CD4-positive, alpha-beta T cell treated with Interleukin-17A for 1 hour (primary cell): ENCODE data around the gene TARP.

Source experiments
- DNase-seq: peaks from one replicate; pipeline ENCODE4 v3.0.0-alpha.2; 2020

Gene TARP

GRCh38 chr7:38273286-38273995, at the start of gene TARP:
TSS of gene TARP (minus strand) at chr7:38273636.
- no peak for DNase-seq

- no peak for DNase-seq
Measured at GRCh38 chr7:38323156-38323555, 49.7 kb upstream of the TARP start.

- DNase-seq, result no peak
Measured at GRCh38 chr7:38322461-38322860, 49.0 kb upstream of the TARP start.

- DNase-seq, result no peak
Measured at GRCh38 chr7:38321967-38322366, 48.5 kb upstream of the TARP start.

- no peak for DNase-seq
Measured at GRCh38 chr7:38321515-38321944, 48.1 kb upstream of the TARP start.

GRCh38 chr7:38321050-38321449, 47.6 kb upstream of the TARP start:
- no peak for DNase-seq

GRCh38 chr7:38319873-38320272, 46.4 kb upstream of the TARP start:
- no peak for DNase-seq

GRCh38 chr7:38318803-38319416, 45.5 kb upstream of the TARP start:
- peak; percentile 55 for DNase-seq

- DNase-seq, result no peak
Measured at GRCh38 chr7:38318241-38318640, 44.8 kb upstream of the TARP start.

- DNase-seq, result peak; percentile 69
Measured at GRCh38 chr7:38317515-38317914, 44.1 kb upstream of the TARP start.

GRCh38 chr7:38316733-38317360, 43.4 kb upstream of the TARP start:
- no peak for DNase-seq

- no peak for DNase-seq
Measured at GRCh38 chr7:38315410-38315809, 42.0 kb upstream of the TARP start.

- no peak for DNase-seq
Measured at GRCh38 chr7:38312821-38313220, 39.4 kb upstream of the TARP start.

- no peak for DNase-seq
Measured at GRCh38 chr7:38311329-38311937, 38.0 kb upstream of the TARP start.

- no peak for DNase-seq
Measured at GRCh38 chr7:38310591-38311101, 37.2 kb upstream of the TARP start.

GRCh38 chr7:38309555-38309954, 36.1 kb upstream of the TARP start:
- peak; percentile 51 for DNase-seq

- DNase-seq, result no peak
Measured at GRCh38 chr7:38308140-38308539, 34.7 kb upstream of the TARP start.

- DNase-seq, result no peak
Measured at GRCh38 chr7:38307640-38308039, 34.2 kb upstream of the TARP start.

GRCh38 chr7:38306914-38307313, 33.5 kb upstream of the TARP start:
- peak; percentile 75 for DNase-seq

GRCh38 chr7:38306171-38306570, 32.7 kb upstream of the TARP start:
- no peak for DNase-seq

- no peak for DNase-seq
Measured at GRCh38 chr7:38303866-38304265, 30.4 kb upstream of the TARP start.

- DNase-seq, result no peak
Measured at GRCh38 chr7:38300175-38300574, 26.7 kb upstream of the TARP start.

GRCh38 chr7:38299275-38299931, 26.0 kb upstream of the TARP start:
- no peak for DNase-seq
